Uterus (tissue), 2 donors: ENCODE data around the gene SIK1.
"Not testable (repeated sequence)": the region's sequence is repeated elsewhere in the genome, so short reads cannot be mapped to it uniquely, and the experiment has no call there.

Experiments
- POLR2A ChIP-seq, 2 donors: fragments of 450-650 bp; IDR thresholded peaks; one replicate each; pipeline ENCODE4 v1.6.1; 2016; ENCODE audit warnings: antibody characterized with exemption in 2 of 2, mild to moderate bottlenecking in 1 of 2, moderate library complexity in 1 of 2
- TF ChIP-seq, protein P1 (sequence below), 4 experiments: fragments of 200-600 bp in 2 of 4; fragments of 450-650 bp in 2 of 4; sonication (generic) in 2 of 4; IDR thresholded peaks; one replicate each; pipeline ENCODE4 v1.5.1; 2016 to 2019; ENCODE audit warnings: antibody characterized with exemption in 4 of 4, mild to moderate bottlenecking in 2 of 4, moderate library complexity in 1 of 4

GRCh38 chr21:43463498-43464261 lies 36.7 kb upstream of the SIK1 start:
- TF ChIP-seq, protein P1, sequence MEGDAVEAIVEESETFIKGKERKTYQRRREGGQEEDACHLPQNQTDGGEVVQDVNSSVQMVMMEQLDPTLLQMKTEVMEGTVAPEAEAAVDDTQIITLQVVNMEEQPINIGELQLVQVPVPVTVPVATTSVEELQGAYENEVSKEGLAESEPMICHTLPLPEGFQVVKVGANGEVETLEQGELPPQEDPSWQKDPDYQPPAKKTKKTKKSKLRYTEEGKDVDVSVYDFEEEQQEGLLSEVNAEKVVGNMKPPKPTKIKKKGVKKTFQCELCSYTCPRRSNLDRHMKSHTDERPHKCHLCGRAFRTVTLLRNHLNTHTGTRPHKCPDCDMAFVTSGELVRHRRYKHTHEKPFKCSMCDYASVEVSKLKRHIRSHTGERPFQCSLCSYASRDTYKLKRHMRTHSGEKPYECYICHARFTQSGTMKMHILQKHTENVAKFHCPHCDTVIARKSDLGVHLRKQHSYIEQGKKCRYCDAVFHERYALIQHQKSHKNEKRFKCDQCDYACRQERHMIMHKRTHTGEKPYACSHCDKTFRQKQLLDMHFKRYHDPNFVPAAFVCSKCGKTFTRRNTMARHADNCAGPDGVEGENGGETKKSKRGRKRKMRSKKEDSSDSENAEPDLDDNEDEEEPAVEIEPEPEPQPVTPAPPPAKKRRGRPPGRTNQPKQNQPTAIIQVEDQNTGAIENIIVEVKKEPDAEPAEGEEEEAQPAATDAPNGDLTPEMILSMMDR (IDR thresholded peaks at IDR 0.05): not testable (repeated sequence)
- TF ChIP-seq POLR2A (IDR thresholded peaks at IDR 0.05): not testable (repeated sequence)
